Transverse colon (tissue), 3 donors: Measurements from ENCODE around the gene DBNL.

Experiments used
- CTCF ChIP-seq, 5 experiments: fragments of 200-600 bp in 3 of 5; fragments of 450-650 bp in 2 of 5; sonication (generic) in 3 of 5; IDR thresholded peaks; 1 replicate in 2 of 5; 2 replicates in 3 of 5; pipeline ENCODE4 v1.5.1; 2016 to 2017; ENCODE audit warnings: antibody characterized with exemption in 5 of 5, inconsistent platforms in 3 of 5, mild to moderate bottlenecking in 2 of 5, moderate library complexity in 1 of 5
- EP300 ChIP-seq: sonication (generic); formaldehyde crosslinking; IDR thresholded peaks from one replicate; pipeline ENCODE4 v1.6.1; 2017; ENCODE audit warnings: antibody characterized with exemption, low read depth

- TF ChIP-seq EP300 = no peak
- no peak for TF ChIP-seq CTCF (IDR thresholded peaks at IDR 0.05)
Measured at GRCh38 chr7:44106311-44107065, 62.0 kb downstream of the DBNL start.
